WTC11 (cell line): ENCODE measurements around the gene GPR162. TPM values are rescaled to one million over a fixed set of nuclear protein-coding genes. Genes with fewer than 3 reads are reported as not detected.
A peak's percentile ranks its signal among the peaks of the same experiment; 100 is the strongest.

Experiments
- AFF4 ChIP-seq: sonication (generic); formaldehyde crosslinking; IDR thresholded peaks from 2 replicates; pipeline ENCODE4 v1.8.1; 2023; ENCODE audit warnings: mild to moderate bottlenecking, missing genetic modification reagents, borderline replicate concordance
- ARID4B ChIP-seq: sonication (generic); formaldehyde crosslinking; IDR thresholded peaks from 2 replicates; pipeline ENCODE4 v1.8.0; 2023; ENCODE audit warnings: missing genetic modification reagents, mild to moderate bottlenecking, borderline replicate concordance
- ATF3 ChIP-seq: sonication (generic); formaldehyde crosslinking; conservative IDR thresholded peaks from 2 replicates; pipeline ENCODE4 v1.8.1; 2022; ENCODE audit warnings: mild to moderate bottlenecking, missing genetic modification reagents
- CREM ChIP-seq: sonication (generic); formaldehyde crosslinking; IDR thresholded peaks from 2 replicates; pipeline ENCODE4 v1.8.1; 2022; ENCODE audit warnings: mild to moderate bottlenecking, missing genetic modification reagents, moderate library complexity
- E2F4 ChIP-seq: sonication (generic); formaldehyde crosslinking; IDR thresholded peaks from 2 replicates; pipeline ENCODE4 v1.8.1; 2022; ENCODE audit warnings: low read depth, mild to moderate bottlenecking, moderate library complexity, missing genetic modification reagents, borderline replicate concordance
- ESRRA ChIP-seq: sonication (generic); formaldehyde crosslinking; IDR thresholded peaks from 2 replicates; pipeline ENCODE4 v1.8.1; 2022; ENCODE audit warnings: mild to moderate bottlenecking, missing genetic modification reagents, borderline replicate concordance
- FOXP1 ChIP-seq: sonication (generic); formaldehyde crosslinking; IDR thresholded peaks from 2 replicates; pipeline ENCODE4 v1.8.0; 2022; ENCODE audit warnings: missing genetic modification reagents, mild to moderate bottlenecking, moderate library complexity, borderline replicate concordance
- HMGA2 ChIP-seq: fragments of 250-450 bp; sonication (Bioruptor Pico); IDR thresholded peaks from 2 replicates; pipeline ENCODE4 v1.4.0; 2021; ENCODE audit warnings: mild to moderate bottlenecking, moderate library complexity
- NFYB ChIP-seq: sonication (generic); formaldehyde crosslinking; conservative IDR thresholded peaks from 2 replicates; pipeline ENCODE4 v1.8.0; 2022; ENCODE audit warnings: low read depth, missing genetic modification reagents
- RELA ChIP-seq: sonication (generic); formaldehyde crosslinking; IDR thresholded peaks from 2 replicates; pipeline ENCODE4 v1.8.1; 2022; ENCODE audit warnings: missing genetic modification reagents, mild to moderate bottlenecking, borderline replicate concordance
- SMAD3 ChIP-seq: sonication (generic); formaldehyde crosslinking; IDR thresholded peaks from 2 replicates; pipeline ENCODE4 v1.8.0; 2022; ENCODE audit warnings: missing genetic modification reagents, mild to moderate bottlenecking, borderline replicate concordance
- TEAD4 ChIP-seq: sonication (generic); formaldehyde crosslinking; IDR thresholded peaks from 2 replicates; pipeline ENCODE4 v1.8.0; 2022; ENCODE audit warnings: mild to moderate bottlenecking, missing genetic modification reagents
- USF1 ChIP-seq: sonication (generic); formaldehyde crosslinking; IDR thresholded peaks from 2 replicates; pipeline ENCODE4 v1.8.0; 2022; ENCODE audit warnings: mild to moderate bottlenecking, missing genetic modification reagents
- ZNF138 ChIP-seq: sonication (generic); formaldehyde crosslinking; conservative IDR thresholded peaks from 2 replicates; pipeline ENCODE4 v1.8.1; 2022; ENCODE audit warnings: mild to moderate bottlenecking, moderate library complexity, missing genetic modification reagents
- ZNF671 ChIP-seq: fragments of 250-450 bp; sonication (Bioruptor Pico); IDR thresholded peaks from 2 replicates; pipeline ENCODE4 v1.8.0; 2021; ENCODE audit warnings: mild to moderate bottlenecking
- total RNA-seq: library from RNA; stranded (reverse); gene quantifications from 3 replicates; pipeline ENCODE4 v1.2.3, GENCODE V29; 2021
- TF ChIP-seq, protein P1 (sequence below): sonication (generic); formaldehyde crosslinking; IDR thresholded peaks from 2 replicates; pipeline ENCODE4 v1.8.1; 2022; ENCODE audit warnings: mild to moderate bottlenecking, moderate library complexity, missing genetic modification reagents
- TF ChIP-seq, protein P2 (sequence below): sonication (generic); formaldehyde crosslinking; IDR thresholded peaks from 2 replicates; pipeline ENCODE4 v1.8.0; 2023; ENCODE audit warnings: missing genetic modification reagents
- TF ChIP-seq, protein P3 (sequence below): fragments of 250-450 bp; sonication (Bioruptor Pico); IDR thresholded peaks from 2 replicates; pipeline ENCODE4 v1.9.0; 2021; ENCODE audit warnings: mild to moderate bottlenecking
- TF ChIP-seq, protein P4 (sequence below): sonication (generic); formaldehyde crosslinking; IDR thresholded peaks from 2 replicates; pipeline ENCODE4 v1.8.1; 2023; ENCODE audit warnings: mild to moderate bottlenecking, missing genetic modification reagents, moderate library complexity
- TF ChIP-seq, protein P5 (sequence below): fragments of 250-450 bp; sonication (Bioruptor Pico); IDR thresholded peaks from 2 replicates; pipeline ENCODE4 v1.8.0; 2021; ENCODE audit warnings: mild to moderate bottlenecking
- TF ChIP-seq, protein P6 (sequence below): sonication (generic); formaldehyde crosslinking; IDR thresholded peaks from 2 replicates; pipeline ENCODE4 v1.8.1; 2022; ENCODE audit warnings: mild to moderate bottlenecking, missing genetic modification reagents, moderate library complexity, borderline replicate concordance

Gene GPR162
- total RNA-seq, 1 experiment from 2014 or later: 7.3 TPM

GRCh38 chr12:6851153-6851920 lies 29.7 kb downstream of the GPR162 start, which contains the start of gene CDCA3 (continued):
- TF ChIP-seq CREM (CRISPR knock-in tag) (peak; percentile 41; the same call in 1 of the 2 replicates), E2F4 (CRISPR knock-in tag) (peak; percentile 100), RELA (no peak), AFF4 (no peak), SMAD3 (CRISPR knock-in tag) (no peak), ARID4B (no peak), TEAD4 (CRISPR knock-in tag) (no peak), USF1 (0 out of 2 replicates have a peak, but pooled peaks have one; percentile 31), ZNF671 (CRISPR knock-in tag) (no peak), NFYB (CRISPR knock-in tag) (peak; percentile 96), HMGA2 (CRISPR knock-in tag) (no peak), FOXP1 (CRISPR knock-in tag) (no peak), ZNF138 (CRISPR knock-in tag) (no peak), ATF3 (CRISPR knock-in tag) (no peak), ESRRA (CRISPR knock-in tag) (no peak)
- TF ChIP-seq, protein P1, sequence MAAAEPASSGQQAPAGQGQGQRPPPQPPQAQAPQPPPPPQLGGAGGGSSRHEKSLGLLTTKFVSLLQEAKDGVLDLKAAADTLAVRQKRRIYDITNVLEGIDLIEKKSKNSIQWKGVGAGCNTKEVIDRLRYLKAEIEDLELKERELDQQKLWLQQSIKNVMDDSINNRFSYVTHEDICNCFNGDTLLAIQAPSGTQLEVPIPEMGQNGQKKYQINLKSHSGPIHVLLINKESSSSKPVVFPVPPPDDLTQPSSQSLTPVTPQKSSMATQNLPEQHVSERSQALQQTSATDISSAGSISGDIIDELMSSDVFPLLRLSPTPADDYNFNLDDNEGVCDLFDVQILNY: peak; percentile 98
- TF ChIP-seq, protein P2, sequence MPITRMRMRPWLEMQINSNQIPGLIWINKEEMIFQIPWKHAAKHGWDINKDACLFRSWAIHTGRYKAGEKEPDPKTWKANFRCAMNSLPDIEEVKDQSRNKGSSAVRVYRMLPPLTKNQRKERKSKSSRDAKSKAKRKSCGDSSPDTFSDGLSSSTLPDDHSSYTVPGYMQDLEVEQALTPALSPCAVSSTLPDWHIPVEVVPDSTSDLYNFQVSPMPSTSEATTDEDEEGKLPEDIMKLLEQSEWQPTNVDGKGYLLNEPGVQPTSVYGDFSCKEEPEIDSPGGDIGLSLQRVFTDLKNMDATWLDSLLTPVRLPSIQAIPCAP (CRISPR knock-in tag): no peak
- TF ChIP-seq, protein P3, sequence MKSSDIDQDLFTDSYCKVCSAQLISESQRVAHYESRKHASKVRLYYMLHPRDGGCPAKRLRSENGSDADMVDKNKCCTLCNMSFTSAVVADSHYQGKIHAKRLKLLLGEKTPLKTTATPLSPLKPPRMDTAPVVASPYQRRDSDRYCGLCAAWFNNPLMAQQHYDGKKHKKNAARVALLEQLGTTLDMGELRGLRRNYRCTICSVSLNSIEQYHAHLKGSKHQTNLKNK (CRISPR knock-in tag): no peak
- TF ChIP-seq, protein P4, sequence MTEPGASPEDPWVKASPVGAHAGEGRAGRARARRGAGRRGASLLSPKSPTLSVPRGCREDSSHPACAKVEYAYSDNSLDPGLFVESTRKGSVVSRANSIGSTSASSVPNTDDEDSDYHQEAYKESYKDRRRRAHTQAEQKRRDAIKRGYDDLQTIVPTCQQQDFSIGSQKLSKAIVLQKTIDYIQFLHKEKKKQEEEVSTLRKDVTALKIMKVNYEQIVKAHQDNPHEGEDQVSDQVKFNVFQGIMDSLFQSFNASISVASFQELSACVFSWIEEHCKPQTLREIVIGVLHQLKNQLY (CRISPR knock-in tag): no peak
- TF ChIP-seq, protein P5, sequence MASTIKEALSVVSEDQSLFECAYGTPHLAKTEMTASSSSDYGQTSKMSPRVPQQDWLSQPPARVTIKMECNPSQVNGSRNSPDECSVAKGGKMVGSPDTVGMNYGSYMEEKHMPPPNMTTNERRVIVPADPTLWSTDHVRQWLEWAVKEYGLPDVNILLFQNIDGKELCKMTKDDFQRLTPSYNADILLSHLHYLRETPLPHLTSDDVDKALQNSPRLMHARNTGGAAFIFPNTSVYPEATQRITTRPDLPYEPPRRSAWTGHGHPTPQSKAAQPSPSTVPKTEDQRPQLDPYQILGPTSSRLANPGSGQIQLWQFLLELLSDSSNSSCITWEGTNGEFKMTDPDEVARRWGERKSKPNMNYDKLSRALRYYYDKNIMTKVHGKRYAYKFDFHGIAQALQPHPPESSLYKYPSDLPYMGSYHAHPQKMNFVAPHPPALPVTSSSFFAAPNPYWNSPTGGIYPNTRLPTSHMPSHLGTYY (CRISPR knock-in tag): 0 out of 2 replicates have a peak, but pooled peaks have one; percentile 14
- TF ChIP-seq, protein P6, sequence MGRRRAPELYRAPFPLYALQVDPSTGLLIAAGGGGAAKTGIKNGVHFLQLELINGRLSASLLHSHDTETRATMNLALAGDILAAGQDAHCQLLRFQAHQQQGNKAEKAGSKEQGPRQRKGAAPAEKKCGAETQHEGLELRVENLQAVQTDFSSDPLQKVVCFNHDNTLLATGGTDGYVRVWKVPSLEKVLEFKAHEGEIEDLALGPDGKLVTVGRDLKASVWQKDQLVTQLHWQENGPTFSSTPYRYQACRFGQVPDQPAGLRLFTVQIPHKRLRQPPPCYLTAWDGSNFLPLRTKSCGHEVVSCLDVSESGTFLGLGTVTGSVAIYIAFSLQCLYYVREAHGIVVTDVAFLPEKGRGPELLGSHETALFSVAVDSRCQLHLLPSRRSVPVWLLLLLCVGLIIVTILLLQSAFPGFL (CRISPR knock-in tag): no peak
